LNCAP (cell line): ENCODE results near the gene ARHGAP33.

Source experiments
- CTCF ChIP-seq: fragments of 450-650 bp; IDR thresholded peaks from 2 replicates; pipeline ENCODE4 v1.5.1; 2017; ENCODE audit warnings: mild to moderate bottlenecking

Gene ARHGAP33

GRCh38 chr19:35780717-35781116, 5.4 kb downstream of the ARHGAP33 start:
- TF ChIP-seq CTCF = no peak

GRCh38 chr19:35781650-35782049, 6.3 kb downstream of the ARHGAP33 start:
- no peak for TF ChIP-seq CTCF

GRCh38 chr19:35782589-35782988, 7.2 kb downstream of the ARHGAP33 start:
- no peak for TF ChIP-seq CTCF

- no peak for TF ChIP-seq CTCF
Measured at GRCh38 chr19:35783469-35784434, 8.4 kb downstream of the ARHGAP33 start.

GRCh38 chr19:35784503-35785338, 9.4 kb downstream of the ARHGAP33 start:
- TF ChIP-seq CTCF = no peak

GRCh38 chr19:35785339-35785627, 9.9 kb downstream of the ARHGAP33 start:
- no peak for TF ChIP-seq CTCF

- no peak for TF ChIP-seq CTCF
Measured at GRCh38 chr19:35786299-35787160, 11.2 kb downstream of the ARHGAP33 start.
